K562 (cell line): ENCODE results near the gene ARPP21. TPM values are rescaled to one million over a fixed set of nuclear protein-coding genes. Genes with fewer than 3 reads are reported as not detected.

Experiments used
- CHCHD3 ChIP-seq: fragments of 250-450 bp; sonication (Bioruptor Pico); IDR thresholded peaks from 2 replicates; pipeline ENCODE4 v2.1.2; 2022; ENCODE audit warnings: mild to moderate bottlenecking
- polyA plus RNA-seq, 8 experiments: library from polyadenylated mRNA; depleted of rRNA in 4 of 8; stranded (reverse) in 5 of 8; unstranded in 3 of 8; fragments of >200 nt; fragmentation: Nextera tagmentation in 2 of 8; fragmentation: Illumina TruSeq in 1 of 8; extraction: Ambion mirVana in 2 of 8; extraction: Trizol in 1 of 8; gene quantifications; 2 replicates each; pipeline versions ENCODE4 v1.2.1 to v1.2.3, GENCODE V29; 2011 to 2014; ENCODE audit warnings: inconsistent platforms in 1 of 8, missing spikeins in 1 of 8
- total RNA-seq, 7 experiments: library from RNA; depleted of rRNA in 6 of 7; stranded (reverse); fragments of >200 nt in 6 of 7; fragmentation: Illumina TruSeq in 2 of 7; extraction: Trizol in 2 of 7; gene quantifications; 2 replicates each; pipeline versions ENCODE4 v1.2.1 to v1.2.3, GENCODE V29; 2011 to 2021; ENCODE audit warnings: low replicate concordance in 1 of 7
- TF ChIP-seq, protein P1 (sequence below), 2 experiments: fragments of 450-650 bp in 1 of 2; sonication (generic) in 1 of 2; formaldehyde crosslinking in 1 of 2; IDR thresholded peaks; 2 replicates each; pipeline versions ENCODE4 v1.7.1 to v1.9.0; 2016 to 2022; ENCODE audit warnings: inconsistent platforms in 1 of 2, mild to moderate bottlenecking in 1 of 2, missing genetic modification reagents in 1 of 2

Gene ARPP21
- total and polyA plus RNA-seq, 9 of the 15 experiments (the other 6 are each of a cell fraction or from before 2014, with no cell fraction given) = not detected

- TF ChIP-seq, protein P1, sequence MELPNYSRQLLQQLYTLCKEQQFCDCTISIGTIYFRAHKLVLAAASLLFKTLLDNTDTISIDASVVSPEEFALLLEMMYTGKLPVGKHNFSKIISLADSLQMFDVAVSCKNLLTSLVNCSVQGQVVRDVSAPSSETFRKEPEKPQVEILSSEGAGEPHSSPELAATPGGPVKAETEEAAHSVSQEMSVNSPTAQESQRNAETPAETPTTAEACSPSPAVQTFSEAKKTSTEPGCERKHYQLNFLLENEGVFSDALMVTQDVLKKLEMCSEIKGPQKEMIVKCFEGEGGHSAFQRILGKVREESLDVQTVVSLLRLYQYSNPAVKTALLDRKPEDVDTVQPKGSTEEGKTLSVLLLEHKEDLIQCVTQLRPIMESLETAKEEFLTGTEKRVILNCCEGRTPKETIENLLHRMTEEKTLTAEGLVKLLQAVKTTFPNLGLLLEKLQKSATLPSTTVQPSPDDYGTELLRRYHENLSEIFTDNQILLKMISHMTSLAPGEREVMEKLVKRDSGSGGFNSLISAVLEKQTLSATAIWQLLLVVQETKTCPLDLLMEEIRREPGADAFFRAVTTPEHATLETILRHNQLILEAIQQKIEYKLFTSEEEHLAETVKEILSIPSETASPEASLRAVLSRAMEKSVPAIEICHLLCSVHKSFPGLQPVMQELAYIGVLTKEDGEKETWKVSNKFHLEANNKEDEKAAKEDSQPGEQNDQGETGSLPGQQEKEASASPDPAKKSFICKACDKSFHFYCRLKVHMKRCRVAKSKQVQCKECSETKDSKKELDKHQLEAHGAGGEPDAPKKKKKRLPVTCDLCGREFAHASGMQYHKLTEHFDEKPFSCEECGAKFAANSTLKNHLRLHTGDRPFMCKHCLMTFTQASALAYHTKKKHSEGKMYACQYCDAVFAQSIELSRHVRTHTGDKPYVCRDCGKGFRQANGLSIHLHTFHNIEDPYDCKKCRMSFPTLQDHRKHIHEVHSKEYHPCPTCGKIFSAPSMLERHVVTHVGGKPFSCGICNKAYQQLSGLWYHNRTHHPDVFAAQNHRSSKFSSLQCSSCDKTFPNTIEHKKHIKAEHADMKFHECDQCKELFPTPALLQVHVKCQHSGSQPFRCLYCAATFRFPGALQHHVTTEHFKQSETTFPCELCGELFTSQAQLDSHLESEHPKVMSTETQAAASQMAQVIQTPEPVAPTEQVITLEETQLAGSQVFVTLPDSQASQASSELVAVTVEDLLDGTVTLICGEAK (IDR thresholded peaks at IDR 0.05) = no peak
- TF ChIP-seq, protein P1 (CRISPR knock-in tag; IDR thresholded peaks at IDR 0.05) = no peak
- no peak for TF ChIP-seq CHCHD3
These were observed 2.0 kb downstream of the ARPP21 start (continued) for GRCh38 chr3:35641331-35641730.
